Measurements from ENCODE around the gene POU3F3. TPM values are rescaled to one million over a fixed set of nuclear protein-coding genes. Genes with fewer than 3 reads are reported as not detected.

The POU3F3 gene
- total RNA-seq, 4 donors from 2014 or later: not detected

- TF ChIP-seq CTCF (IDR thresholded peaks at IDR 0.05): no peak
- ATAC-seq (ENCODE audit: low FRiP score) (no peak), DNase-seq (ENCODE audit: low spot score) (no peak)
Measured at GRCh38 chr2:104867813-104868504, 14.0 kb downstream of the POU3F3 start.

- ATAC-seq (ENCODE audit: low FRiP score) (no peak), DNase-seq (ENCODE audit: low spot score) (no peak)
- no peak for TF ChIP-seq CTCF (IDR thresholded peaks at IDR 0.05)
Measured at GRCh38 chr2:104868505-104868866, 14.6 kb downstream of the POU3F3 start.

- ATAC-seq (ENCODE audit: low FRiP score) (no peak), DNase-seq (ENCODE audit: low spot score) (no peak)
- TF ChIP-seq CTCF (IDR thresholded peaks at IDR 0.05): no peak
Measured at GRCh38 chr2:104870100-104870975, 16.4 kb downstream of the POU3F3 start.

GRCh38 chr2:104871649-104871971 is 17.7 kb downstream of the POU3F3 start:
- TF ChIP-seq CTCF (IDR thresholded peaks at IDR 0.05): no peak
- no peak for ATAC-seq (ENCODE audit: low FRiP score)

GRCh38 chr2:104871972-104872865 is 18.3 kb downstream of the POU3F3 start:
- no peak for DNase-seq (ENCODE audit: low spot score)

More at GRCh38 chr2:104871649-104871971, 17.7 kb downstream of the POU3F3 start:
- DNase-seq (ENCODE audit: low spot score): no peak

More at GRCh38 chr2:104871972-104872865, 18.3 kb downstream of the POU3F3 start:
- no peak for TF ChIP-seq CTCF (IDR thresholded peaks at IDR 0.05)
- no peak for ATAC-seq (ENCODE audit: low FRiP score)

All from omental fat pad (tissue), 4 donors.